ENCODE measurements around the gene CELF2. TPM values are rescaled to one million over a fixed set of nuclear protein-coding genes. Genes with fewer than 3 reads are reported as not detected.

Gene CELF2
- total RNA-seq, 1 experiment from 2014 or later: 28.7 TPM

DNA sequence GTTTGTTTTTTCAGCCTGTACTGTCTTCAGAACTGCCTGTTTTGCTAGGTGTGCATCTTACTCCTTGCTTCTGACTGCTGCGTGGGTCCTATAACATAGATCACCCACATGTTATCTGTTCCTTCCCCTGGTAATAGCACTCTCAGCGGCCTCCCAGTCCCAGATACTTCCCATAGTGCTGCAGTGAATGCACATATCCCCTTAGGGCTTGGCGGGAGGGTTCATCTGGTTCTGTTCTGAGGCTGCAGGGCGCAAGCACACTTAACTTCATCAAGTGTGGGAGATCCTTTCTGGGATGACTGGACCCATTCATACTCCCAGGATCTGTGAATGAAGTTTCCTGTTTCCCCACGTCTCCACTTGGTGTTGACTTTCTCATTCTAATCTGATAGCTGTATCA is 90.7 kb downstream of the CELF2 start:
- Histone ChIP-seq H3K4me2 (ENCODE audit: insufficient read depth, insufficient read length, low read length) (no peak overlapping the region), H3K9ac (ENCODE audit: extremely low read depth, insufficient read length, low read length) (no peak overlapping the region), H4K5ac (ENCODE audit: insufficient read length, low read depth, low read length) (no peak overlapping the region), H2AK5ac (ENCODE audit: insufficient read length, low read length) (no peak overlapping the region), H2BK120ac (ENCODE audit: low read depth, low read length, poor library complexity, severe bottlenecking) (no peak overlapping the region), H2AFZ (ENCODE audit: low read length) (no peak overlapping the region), H2BK15ac (ENCODE audit: low read depth, low read length) (no peak overlapping the region), H2BK20ac (ENCODE audit: low read depth, low read length, poor library complexity, severe bottlenecking) (no peak overlapping the region), H3K79me2 (ENCODE audit: insufficient read depth, low read length) (0 out of 2 replicates have a peak, but pooled peaks cover 2% of the 10 kb centered on the region), H3K14ac (ENCODE audit: insufficient read depth, low read length) (no peak overlapping the region; the same call in 1 of the 2 replicates), H3K56ac (ENCODE audit: insufficient read length, low read depth, low read length) (no peak overlapping the region), H2BK12ac (ENCODE audit: insufficient read length, low read depth, low read length) (no peak overlapping the region), H4K20me1 (ENCODE audit: control insufficient read depth, insufficient read depth, insufficient read length) (no peaks in the 10 kb centered on the region), H3K4ac (ENCODE audit: low read depth, low read length) (no peak overlapping the region), H3K27me3 (ENCODE audit: insufficient read depth, low read length) (no peaks in the 10 kb centered on the region), H4K91ac (ENCODE audit: insufficient read length, low read depth, low read length) (no peak overlapping the region), H3T11ph (ENCODE audit: low read length) (no peak overlapping the region), H4K8ac (replicated peaks; ENCODE audit: insufficient read length, low read depth, low read length) (no peak overlapping the region), H3K23ac (ENCODE audit: insufficient read length, low read depth, low read length) (no peak overlapping the region), H3K4me1 (ENCODE audit: insufficient read depth, low read length) (peaks cover 5% of the 10 kb centered on the region; the same call in 1 of the 2 replicates), H3K27ac (ENCODE audit: insufficient read length, low read depth, low read length) (no peak overlapping the region), H3K23me2 (ENCODE audit: insufficient read length, low read depth, low read length, poor library complexity, severe bottlenecking) (no peaks in the 10 kb centered on the region), H3K9me3 (ENCODE audit: control insufficient read depth, low read depth, low read length) (no peaks in the 10 kb centered on the region), H3K79me1 (ENCODE audit: insufficient read depth, low read depth, low read length, poor library complexity, severe bottlenecking) (no peaks in the 10 kb centered on the region), H2BK5ac (ENCODE audit: insufficient read length, low read length) (no peak overlapping the region), H3K18ac (ENCODE audit: insufficient read length, low read depth, low read length) (no peak overlapping the region)
- TF ChIP-seq, protein P1, sequence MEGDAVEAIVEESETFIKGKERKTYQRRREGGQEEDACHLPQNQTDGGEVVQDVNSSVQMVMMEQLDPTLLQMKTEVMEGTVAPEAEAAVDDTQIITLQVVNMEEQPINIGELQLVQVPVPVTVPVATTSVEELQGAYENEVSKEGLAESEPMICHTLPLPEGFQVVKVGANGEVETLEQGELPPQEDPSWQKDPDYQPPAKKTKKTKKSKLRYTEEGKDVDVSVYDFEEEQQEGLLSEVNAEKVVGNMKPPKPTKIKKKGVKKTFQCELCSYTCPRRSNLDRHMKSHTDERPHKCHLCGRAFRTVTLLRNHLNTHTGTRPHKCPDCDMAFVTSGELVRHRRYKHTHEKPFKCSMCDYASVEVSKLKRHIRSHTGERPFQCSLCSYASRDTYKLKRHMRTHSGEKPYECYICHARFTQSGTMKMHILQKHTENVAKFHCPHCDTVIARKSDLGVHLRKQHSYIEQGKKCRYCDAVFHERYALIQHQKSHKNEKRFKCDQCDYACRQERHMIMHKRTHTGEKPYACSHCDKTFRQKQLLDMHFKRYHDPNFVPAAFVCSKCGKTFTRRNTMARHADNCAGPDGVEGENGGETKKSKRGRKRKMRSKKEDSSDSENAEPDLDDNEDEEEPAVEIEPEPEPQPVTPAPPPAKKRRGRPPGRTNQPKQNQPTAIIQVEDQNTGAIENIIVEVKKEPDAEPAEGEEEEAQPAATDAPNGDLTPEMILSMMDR (conservative IDR thresholded peaks at IDR 0.05): no peak
- no peak overlapping the region for H3K27ac Mint-ChIP-seq
- DNase-seq: no peak
- no peak overlapping the region for H3K4me3 Mint-ChIP-seq
- H3K9me3 Mint-ChIP-seq: peaks cover 8 to 9% of the 10 kb centered on the region in 2 experiments; a peak in 4 of 5 replicates
- H3K27me3 Mint-ChIP-seq (ENCODE audit: low read depth): no peaks in the 10 kb centered on the region
- H3K36me3 Mint-ChIP-seq (ENCODE audit: insufficient read depth in 1 of 3, low read depth in 3 of 3): peaks cover 3 to 19% (median 7%) of the 10 kb centered on the region in 3 experiments; a peak in 5 of 7 replicates
- WGBS (ENCODE audit: extremely low coverage, insufficient read length, low lambda C conversion rate): no CpG with 5 or more reads among the region's 5 CpGs
- H3K4me1 Mint-ChIP-seq: peaks cover 26 to 33% of the 10 kb centered on the region in 2 experiments
